NCI-H1930 (cell line): ENCODE data around the gene GH1.

Source experiments
- DNase-seq, 2 experiments: peaks; one replicate each; lab custom pipeline; 2025; lab: John Stamatoyannopoulos, UW

GH1 gene

GRCh38 chr17:63944736-63945499, 26.3 kb upstream of the GH1 start:
- no peak for DNase-seq

- no peak for DNase-seq
These were observed 25.1 kb upstream of the GH1 start for GRCh38 chr17:63943745-63944144.

GRCh38 chr17:63942309-63942985, 23.8 kb upstream of the GH1 start:
- no peak for DNase-seq

GRCh38 chr17:63941751-63942150, 23.1 kb upstream of the GH1 start:
- DNase-seq = no peak

GRCh38 chr17:63941162-63941561, 22.5 kb upstream of the GH1 start:
- no peak for DNase-seq

- no peak for DNase-seq
These were observed 21.9 kb upstream of the GH1 start for GRCh38 chr17:63940584-63940983.

GRCh38 chr17:63939884-63940283, 21.2 kb upstream of the GH1 start:
- no peak for DNase-seq

- DNase-seq = no peak
These were observed 20.8 kb upstream of the GH1 start for GRCh38 chr17:63939401-63939800.

GRCh38 chr17:63937920-63938319, 19.3 kb upstream of the GH1 start:
- DNase-seq = no peak

GRCh38 chr17:63937319-63937718, 18.7 kb upstream of the GH1 start:
- DNase-seq = no peak

GRCh38 chr17:63934183-63935112, 15.8 kb upstream of the GH1 start:
- no peak for DNase-seq

GRCh38 chr17:63933598-63933997, 15.0 kb upstream of the GH1 start:
- no peak for DNase-seq

GRCh38 chr17:63932721-63933120, 14.1 kb upstream of the GH1 start:
- DNase-seq = no peak

GRCh38 chr17:63931981-63932561, 13.4 kb upstream of the GH1 start, which contains the start of gene CD79B:
CD79B (minus strand) TSS chr17:63932331; CDS start chr17:63932261, 70 bp downstream.
- no peak for DNase-seq

- no peak for DNase-seq
These were observed 12.4 kb upstream of the GH1 start for GRCh38 chr17:63930951-63931575.

- no peak for DNase-seq
These were observed 11.5 kb upstream of the GH1 start for GRCh38 chr17:63929860-63930766.

GRCh38 chr17:63928966-63929695, 10.5 kb upstream of the GH1 start:
- DNase-seq = no peak

GRCh38 chr17:63928172-63928666, 9.6 kb upstream of the GH1 start:
- DNase-seq = no peak

GRCh38 chr17:63927464-63928171, 9.0 kb upstream of the GH1 start:
- DNase-seq = no peak
